Middle frontal gyrus (tissue), 1 donor: Measurements from ENCODE around the gene GMIP.

Experiments
- DNase-seq: peaks from one replicate; pipeline ENCODE4 v3.0.0-alpha.2; 2015; ENCODE audit warnings: low spot score; ENCODE audit errors: extremely low spot score

Gene GMIP

DNA sequence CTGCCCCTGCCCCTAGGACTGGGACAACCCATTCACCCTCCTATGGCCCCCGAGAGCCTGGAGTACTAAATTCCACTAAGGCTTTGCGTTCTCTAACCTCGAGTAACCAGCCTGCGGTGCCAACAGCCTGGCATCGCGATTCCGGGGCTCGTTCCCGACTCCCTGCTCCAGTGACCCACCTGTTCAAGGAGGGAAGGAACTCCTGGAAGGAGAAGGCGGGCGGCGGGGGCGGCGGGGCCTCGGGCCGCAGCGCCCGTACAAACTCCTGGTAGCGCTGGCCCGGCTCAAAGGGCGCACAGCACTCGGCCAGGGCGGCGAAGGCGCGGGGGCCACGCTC, 6.3 kb downstream of the GMIP start:
- no peak for DNase-seq

DNA sequence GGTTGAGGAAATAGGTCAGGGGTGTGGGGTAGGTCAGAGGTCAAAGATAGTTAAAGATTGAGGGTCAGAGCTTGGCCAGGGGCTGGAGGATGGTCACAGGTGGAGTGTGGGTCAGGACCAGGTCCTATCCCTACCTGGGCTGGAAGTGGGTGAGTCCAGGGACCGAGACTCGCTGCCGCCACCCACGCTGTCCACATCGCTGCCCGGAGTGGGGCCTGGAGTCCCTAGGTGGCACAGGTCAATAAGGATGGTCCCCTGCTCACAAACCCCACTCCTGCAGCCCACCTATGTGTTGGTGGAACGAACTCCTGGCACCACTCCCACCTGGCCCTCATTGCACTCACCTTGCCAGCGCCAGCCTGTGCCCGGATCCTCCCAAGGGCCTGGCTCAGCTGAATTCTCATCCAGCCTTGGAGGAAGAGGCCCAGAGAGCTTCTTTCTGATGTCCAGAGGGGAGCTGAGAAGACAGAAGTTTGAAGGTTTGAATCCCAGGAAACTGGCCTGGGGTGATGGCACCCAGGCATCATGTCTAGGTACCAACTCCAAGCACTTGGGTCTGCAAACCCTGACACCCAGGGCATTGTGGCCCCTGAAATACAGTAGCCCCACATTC, 6.8 kb downstream of the GMIP start:
- DNase-seq, result no peak

DNA sequence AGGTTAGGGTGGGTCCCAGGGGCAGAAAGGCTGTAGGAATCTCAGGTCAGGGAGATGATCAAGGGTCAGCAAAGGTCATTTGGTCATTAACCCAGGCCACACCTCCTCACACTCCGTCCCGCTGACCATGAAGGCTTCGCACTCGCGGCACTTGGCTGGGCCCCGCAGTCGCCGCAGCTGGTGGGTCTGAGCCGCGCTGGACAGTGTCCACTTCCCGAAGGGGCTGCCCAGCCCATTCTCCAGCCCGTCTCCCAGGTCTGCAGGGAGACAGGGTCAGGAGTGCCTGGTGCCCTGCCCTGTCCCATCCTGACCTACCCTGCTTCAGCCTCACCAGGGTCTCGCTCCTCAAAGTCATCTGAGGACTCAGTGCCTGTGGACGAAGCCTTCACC, 8.1 kb downstream of the GMIP start:
- DNase-seq, result no peak

DNA sequence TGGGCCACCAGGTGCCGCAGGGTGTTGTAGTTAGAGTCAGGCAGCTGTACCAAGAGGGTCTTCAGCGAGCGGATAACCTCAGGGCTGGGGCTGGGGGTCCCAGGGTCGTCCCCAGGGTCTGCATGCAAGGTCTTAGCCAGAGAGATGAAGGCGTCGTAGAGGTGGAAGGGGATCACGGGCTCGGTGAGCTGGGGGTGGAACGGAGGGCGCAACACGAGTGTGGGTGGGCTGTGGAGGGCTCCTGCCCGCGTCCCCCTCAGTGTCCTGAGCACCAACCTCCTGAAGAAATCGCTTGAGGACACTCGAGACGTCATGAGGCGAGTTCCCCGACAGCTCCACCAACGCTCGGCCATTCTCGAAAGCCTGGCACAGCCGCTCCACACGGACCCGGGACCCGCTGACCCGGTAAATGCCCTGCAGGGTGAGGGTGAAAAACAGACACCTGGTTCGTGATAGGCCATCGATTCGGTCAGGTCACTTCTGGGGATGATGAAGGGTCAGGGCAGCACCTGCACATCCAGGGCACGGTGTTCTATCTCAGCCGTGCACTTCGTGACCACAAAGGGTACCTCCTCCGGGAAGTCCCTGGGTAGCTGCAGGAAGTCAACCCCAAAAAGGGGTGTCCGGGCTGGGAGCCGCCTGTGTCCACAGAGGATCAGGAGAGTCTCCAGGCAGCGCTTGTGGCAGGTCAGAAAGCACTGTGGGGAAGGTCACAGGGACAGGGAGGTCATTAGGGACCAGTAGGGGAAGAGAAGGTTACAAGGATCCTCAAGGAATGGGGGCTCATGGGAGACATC, 8.7 kb downstream of the GMIP start:
- no peak for DNase-seq

DNA sequence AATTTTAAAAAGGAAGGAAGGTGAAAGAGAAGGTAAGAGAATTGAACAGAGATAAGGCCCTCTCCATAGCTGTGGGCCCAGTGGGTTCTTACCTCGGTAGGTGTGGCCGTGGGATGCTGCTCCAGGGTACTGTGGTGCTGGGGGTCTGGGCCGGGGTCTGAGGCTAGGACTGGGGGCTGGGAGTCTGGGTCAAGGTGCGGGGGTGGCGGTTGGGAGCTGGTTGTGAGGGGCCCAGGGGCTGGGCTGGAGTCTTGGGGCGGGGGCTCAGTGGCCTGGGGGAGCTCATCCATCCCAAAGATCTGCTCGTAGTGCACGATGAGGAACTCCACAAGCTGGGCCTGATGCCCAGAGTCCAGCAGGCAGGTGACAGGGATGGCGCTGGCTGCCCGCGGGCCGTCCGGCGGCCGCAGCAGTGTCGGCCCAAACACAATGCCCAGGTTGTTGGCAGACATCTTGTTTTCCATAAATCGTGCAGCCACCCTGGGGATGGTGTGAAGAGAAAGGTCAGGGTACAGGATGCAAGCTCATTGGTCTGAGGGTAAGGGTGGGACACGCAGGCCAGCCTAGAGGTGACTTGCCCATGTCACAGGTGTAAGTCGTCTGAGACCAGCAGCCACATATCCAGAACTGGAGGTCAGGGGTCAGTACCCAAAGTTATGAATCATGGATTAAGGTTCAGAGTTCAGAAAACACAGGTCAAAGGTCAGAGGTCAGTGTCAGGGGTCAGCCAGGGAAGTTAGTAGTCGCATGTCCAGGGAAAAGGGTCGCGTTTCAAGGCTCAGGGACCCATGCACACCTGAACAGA, 9.5 kb downstream of the GMIP start:
- no peak for DNase-seq

DNA sequence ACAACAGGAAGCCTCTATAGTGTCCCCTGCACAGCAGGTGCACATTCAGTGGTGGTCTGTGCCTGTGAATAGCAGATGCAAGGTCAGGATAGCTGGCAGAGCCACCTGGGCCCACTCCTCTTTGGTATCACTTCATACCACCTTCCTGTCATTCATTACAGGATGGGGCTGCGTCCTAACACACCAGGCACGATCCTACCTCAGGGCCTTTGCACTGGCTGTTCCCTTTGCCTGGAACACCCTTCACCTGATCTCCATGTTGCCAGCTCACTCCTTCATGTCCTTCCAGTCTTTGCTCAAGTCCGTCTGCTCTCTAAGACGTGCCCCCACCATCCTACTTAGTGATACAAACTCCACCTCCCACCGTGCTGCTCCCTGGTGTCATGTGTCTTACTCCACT, 10.8 kb downstream of the GMIP start:
- no peak for DNase-seq

DNA sequence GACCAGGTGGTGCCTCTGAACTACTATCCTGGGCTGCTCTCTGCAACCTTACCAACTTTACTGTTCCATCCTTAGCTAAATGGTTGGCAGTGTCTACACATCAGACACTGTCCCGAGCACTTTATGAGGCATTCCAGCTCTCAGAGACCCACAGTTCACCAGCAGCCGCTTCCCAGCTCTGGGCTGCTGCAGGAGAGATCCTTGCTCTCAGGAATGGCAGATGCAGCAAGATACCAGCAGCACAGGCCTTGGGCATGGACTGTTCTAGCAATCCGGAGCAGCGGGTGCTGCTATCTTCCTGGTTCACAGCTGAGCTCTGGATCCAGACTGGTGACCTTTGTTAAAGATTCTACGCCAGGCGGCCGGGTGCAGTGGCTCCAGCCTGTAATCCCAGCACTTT, 12.1 kb downstream of the GMIP start:
- no peak for DNase-seq

DNA sequence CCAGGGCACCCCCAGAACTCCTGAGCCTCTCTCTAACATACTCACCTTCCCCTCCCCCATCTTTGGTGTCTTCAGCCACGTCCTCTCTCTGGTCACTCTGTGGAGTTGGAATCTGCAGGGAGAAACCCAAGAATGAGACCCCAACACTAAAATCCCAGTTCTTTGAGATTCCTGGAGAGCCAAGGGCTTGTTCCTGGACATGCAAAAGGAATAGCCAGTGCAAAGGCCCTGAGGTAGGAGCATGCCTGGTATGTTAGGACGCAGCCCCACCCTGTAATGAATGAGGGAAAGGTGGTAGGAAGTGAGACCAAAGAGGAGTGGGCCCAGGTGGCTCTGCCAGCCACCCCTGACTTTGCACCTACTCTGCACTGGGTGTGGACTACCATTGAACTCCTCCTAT, 13.0 kb downstream of the GMIP start:
- DNase-seq, result no peak

DNA sequence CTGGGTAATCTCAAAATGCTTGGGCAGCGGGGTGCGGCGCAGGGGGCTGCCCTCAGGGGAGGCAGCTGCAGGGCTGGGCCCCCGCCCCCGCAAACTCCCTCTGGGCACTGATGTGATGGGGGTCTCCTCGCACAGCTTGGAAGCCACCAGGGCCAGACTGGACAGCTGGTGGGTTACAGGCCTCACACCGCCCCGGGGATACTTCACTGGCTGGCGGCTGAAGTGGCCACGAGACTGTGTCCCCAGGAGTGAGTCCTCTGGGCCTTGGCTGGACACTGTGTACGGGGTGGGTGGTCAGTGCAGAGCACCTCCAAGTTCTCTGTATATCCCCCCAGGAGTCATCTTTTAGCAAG, 13.4 kb downstream of the GMIP start:
- DNase-seq, result no peak

DNA sequence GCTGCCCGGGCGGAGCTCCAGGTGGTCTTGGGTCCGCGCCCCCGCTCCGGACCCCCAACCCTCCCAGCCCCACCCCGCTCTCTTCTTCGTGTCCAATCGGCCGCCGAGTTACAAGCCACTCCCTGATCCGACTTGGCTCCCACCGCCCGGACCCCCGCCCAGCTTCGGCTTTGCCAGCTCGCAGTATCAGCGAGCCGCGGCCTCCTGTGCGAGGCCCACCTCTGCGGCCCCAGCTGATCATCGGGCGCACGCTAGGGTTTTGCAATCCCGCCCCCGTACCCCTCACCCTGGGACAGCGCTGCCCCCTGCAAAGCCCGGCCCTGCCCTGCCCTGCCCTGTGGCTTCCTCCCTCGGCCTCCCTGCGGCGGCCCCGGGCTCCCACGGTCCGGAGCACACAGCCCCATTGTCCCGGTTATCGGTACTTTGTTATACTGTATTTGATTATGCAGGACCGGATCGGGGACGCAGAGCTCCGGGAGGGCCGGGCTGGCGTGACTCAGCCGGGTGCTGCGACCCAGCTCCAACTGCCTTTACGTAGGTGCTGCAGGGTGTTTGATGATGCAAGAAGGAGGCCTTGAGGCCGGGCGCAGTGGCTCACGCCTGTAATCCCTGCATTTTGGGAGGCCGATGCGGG, 14.8 kb downstream of the GMIP start:
- no peak for DNase-seq

DNA sequence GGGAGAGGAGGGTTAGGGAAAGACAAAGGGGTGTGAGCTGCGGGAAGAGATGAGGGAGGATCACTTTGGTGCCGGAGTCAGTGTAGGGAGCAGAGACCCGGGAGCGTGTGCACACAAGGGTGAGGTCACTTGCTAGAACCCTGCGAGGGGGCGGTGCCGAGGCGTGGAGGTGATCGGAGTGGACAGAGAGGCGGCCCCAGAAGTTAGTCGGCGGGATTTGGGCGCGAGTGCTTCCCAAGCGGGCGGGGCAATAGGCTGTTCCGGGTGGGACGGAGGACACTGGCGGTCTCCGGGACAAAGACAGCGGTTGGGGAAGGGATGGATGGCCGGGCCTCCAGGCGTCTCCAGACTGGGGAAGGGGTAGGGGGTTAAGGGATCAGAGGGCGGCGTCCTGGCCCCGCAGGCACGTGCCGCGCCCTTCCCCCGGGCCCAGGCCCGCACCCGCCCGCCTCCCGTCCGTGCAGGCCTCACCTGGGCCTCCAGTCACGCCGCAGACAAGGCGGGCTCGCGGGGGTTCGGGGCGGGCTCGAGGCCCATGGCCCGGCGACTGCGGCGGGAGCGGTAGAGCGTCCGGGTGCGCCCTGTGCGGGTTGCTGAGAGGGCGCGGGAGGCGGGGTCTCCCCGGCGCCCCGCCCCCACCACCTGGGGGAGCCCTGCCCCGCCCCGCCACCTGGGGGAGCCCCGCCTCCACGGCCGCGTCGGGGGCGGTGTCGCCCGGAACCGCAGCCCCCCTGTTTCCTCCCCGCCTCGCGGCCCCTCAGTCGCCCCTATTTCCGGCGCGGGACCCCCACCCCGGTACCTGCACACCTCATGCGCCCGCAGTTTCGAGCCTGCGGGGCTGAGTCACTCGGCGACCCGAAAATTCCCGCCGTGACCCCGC, 15.6 kb downstream of the GMIP start, which contains the start of gene LPAR2:
TSS of gene LPAR2 (minus strand) at position 600 of the 880 bp plus-strand sequence. CDS start 945 bp downstream, outside the sequence.
- no peak for DNase-seq

DNA sequence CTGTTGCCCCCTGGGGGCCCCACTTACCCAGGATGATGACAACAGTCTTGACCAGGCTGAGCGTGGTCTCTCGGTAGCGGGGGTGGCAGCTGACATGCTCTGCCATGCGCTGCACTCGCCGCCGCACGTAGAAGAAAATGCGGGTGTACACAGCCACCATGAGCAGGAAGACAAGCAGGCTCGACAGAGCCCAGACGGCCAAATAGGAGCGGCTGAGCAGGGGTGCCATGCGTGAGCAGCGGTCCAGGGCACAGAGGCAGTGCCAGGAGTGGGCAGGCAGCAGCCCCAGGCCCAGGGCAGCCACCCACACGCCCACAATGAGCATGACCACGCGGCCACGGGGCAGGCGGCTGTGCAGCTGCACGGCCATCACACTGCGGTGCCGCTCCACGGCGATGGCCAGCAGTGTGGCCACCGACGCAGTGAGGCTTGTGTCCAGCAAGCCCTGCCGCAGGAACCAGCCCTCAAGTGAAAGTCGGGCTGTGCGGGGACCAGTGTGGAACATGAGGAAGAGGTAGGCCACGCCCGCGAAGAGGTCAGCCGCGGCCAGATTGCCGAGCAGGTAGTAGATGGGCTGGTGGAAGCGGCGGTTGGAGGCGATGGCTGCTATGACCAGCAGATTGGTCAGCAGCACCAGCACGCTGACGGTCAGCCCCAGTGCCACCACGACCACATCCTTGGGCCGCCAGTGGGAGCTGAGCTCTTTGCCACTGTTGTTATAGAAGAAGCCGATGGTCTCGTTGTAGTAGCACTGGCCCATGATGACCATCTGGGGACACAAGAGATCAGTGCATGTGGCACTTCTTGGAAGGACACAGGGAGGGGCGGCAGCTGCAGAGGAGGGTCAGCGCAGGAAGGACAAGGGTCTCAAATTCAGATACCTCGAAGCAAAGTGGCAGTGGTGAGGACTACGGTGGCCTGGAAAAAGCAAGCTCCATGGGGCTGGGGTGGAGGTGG, 16.7 kb downstream of the GMIP start:
- DNase-seq, result no peak

DNA sequence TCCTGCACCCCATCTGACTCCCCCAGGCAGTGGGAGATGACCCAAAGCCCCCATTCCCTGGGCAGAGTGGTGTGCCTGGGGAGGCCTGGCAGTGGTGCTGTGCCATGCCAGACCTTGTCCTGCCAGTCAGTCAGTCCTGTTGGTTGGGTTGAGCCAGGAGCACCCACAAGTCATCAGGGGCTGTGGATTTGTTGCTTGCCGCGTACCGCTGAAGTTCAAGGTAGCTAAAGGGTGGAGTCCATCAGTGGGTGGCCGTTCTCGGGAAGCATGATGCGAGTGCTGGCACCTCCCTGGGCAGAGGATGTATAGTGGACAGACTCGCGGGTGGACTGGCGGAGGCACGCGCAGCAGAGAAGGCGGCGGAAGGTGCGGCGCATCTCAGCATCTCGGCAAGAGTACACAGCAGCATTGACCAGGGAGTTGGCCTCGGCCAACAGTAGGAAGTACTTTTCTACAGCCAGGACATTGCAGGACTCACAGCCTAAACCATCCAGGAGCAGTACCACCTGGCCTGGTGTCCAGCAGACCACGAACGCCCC, 19.4 kb downstream of the GMIP start:
- DNase-seq, result no peak

DNA sequence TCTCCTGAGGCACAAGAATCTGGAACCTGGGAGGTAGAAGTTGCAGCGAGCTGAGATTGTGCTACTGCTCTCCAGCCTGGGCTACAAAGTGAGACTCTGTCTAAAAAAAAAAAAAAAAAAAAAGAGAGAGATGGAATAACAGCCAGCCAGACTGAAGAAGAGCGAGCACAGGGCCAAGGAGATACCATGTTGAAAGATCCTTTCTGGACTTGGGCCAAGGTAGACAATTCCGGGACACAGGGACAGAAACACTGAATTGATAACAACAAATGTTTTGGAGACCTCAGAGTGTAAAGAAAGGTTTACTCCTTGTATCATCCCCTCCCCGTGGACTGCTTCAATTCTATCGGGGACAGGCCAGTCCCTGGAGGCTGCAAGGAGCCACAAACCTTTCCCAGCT, 20.1 kb downstream of the GMIP start:
- DNase-seq, result no peak

DNA sequence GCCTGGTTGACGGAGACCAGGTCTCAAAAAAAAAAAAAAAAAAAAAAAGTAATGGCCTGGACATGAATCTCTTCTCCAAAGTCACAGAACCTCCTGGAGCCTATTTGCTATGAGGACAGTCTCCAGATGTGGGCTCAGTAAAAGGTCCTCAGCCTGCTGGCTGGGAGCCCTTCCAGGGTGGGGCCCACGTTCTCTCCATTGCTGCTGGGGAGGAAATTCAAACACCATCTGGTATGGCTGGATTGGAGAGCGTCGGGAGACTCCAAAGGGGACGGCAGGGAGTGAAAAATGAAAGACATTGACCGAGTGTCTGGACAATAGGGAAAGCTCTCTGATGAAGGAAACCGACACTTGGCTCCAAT, 23.6 kb downstream of the GMIP start:
- DNase-seq, result no peak

DNA sequence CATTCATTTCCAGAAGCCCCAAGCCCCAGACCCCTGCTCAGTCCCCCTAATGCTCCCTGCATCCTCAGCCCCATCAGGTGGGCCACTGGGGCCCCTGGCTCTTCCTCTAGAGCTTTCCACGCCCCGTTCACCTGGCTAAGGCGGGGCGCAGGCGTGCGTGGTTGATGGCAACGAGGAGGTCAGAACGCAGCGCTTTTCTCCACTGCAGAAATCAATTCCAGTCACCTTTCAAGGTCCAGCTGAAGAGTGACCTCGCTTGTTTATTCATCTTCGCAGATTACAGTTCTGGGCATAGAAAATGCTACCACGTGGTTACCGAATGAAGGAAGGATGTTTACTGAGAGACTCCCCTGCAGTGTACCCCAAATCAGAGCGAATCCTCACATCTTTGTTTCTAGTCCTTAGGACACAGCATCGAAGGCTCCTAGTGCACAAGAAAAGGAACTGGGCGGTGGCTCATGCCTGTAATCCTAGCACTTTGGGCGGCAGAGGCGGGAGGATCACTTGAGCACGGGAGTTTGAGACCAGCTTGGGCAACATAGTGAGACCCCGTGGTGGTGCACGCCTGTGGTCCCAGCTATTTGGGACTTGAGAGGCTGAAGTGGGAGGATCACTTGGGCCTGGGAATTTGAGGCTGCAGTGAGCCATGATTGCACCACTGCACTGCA, 24.1 kb downstream of the GMIP start:
- no peak for DNase-seq

DNA sequence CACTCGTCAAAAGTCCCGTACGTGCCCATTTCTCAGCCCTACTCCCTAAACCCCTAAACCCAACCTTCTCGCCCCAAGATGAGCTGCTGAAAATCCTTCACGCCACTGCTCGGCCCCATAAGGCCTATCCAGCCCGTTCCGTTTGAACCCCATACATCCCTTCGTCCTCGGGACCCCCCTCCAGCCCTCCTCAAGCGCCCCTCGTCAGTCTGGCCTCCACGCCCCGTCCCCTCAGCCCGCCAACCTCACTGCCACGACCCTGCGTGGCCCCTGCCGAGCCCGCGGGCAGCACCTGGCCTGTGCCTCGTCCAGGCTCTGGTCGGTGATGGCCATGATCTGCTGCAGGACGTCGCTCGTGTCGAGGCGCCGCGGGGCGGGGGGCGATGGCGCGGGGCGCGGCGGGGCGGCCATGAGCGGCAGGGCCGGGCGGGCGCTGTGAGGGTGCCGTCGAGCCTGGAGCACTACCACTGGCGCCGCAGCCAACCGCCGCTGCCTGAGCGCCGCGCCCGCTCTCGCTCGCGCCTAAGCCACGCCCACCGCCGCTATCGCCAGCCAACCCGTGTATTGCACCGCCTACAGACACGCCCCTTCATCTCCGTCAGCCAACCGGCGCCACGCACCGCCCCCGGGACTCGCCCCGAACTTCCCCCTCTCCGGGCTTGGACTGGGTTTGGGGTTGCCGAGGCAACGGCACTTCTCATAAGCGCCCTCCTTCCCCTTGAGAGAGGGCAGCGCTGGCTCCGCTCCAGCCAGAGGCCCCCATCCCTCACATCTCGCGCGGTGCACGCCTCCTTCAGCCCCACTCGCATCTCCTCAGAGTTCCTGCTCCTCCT, 25.0 kb downstream of the GMIP start, which contains the start of gene PBX4:
TSS of gene PBX4 (minus strand) at position 469 of the 833 bp plus-strand sequence. CDS start at position 411, 58 bp downstream.
- peak; percentile 82 for DNase-seq

DNA sequence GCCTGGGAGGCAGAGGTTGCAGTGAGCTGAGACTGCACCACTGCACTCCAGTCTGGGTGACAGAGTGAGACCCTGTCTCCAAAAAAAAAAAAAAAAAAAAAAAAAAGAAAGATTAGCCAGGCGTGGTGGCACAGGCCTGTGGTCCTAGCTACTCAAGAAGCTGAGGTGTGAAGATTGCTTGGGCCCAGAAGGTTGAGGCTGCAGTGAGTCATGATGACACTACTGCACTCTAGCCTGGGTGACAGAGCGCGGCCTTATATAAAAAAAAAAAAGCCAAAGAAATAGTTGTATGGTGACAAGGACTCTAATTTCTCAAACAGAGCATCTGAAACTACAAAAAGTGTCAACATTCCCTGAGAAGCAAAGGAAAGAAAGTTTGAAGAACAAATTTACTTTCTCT, 28.4 kb downstream of the GMIP start:
- no peak for DNase-seq
